ENCODE measurements around the gene GVQW3. TPM values are rescaled to one million over a fixed set of nuclear protein-coding genes. Genes with fewer than 3 reads are reported as not detected.
"Not testable (repeated sequence)": the region's sequence is repeated elsewhere in the genome, so short reads cannot be mapped to it uniquely, and the experiment has no call there.

GVQW3 gene
- total RNA-seq, 1 donor from 2014 or later = 6.1 TPM

- H3K4me3 Mint-ChIP-seq (ENCODE audit: unreplicated experiment) = no peak overlapping the region
- no peaks in the 10 kb centered on the region for H3K9me3 Mint-ChIP-seq (ENCODE audit: unreplicated experiment)
- no peaks in the 10 kb centered on the region for H3K36me3 Mint-ChIP-seq (ENCODE audit: low read depth, unreplicated experiment)
Measured at GRCh38 chr11:76392870-76393269, 11.7 kb downstream of the GVQW3 start.

GRCh38 chr11:76394411-76394810 is 13.3 kb downstream of the GVQW3 start:
- H3K9me3 Mint-ChIP-seq (ENCODE audit: unreplicated experiment) = no peaks in the 10 kb centered on the region
- H3K4me3 Mint-ChIP-seq (ENCODE audit: unreplicated experiment) = no peak overlapping the region
- peaks cover 2% of the 10 kb centered on the region for H3K27me3 Mint-ChIP-seq (ENCODE audit: unreplicated experiment)

More at GRCh38 chr11:76392870-76393269, 11.7 kb downstream of the GVQW3 start:
- TF ChIP-seq CTCF (IDR thresholded peaks at IDR 0.05; ENCODE audit: unreplicated experiment) = no peak
- H3K4me1 Mint-ChIP-seq (ENCODE audit: unreplicated experiment) = no peaks in the 10 kb centered on the region
- no peak overlapping the region for H3K27ac Mint-ChIP-seq (ENCODE audit: unreplicated experiment)
- H3K27me3 Mint-ChIP-seq (ENCODE audit: unreplicated experiment) = peaks cover 2% of the 10 kb centered on the region
- no peak for DNase-seq (ENCODE audit: low spot score)

GRCh38 chr11:76395296-76395695 is 14.2 kb downstream of the GVQW3 start:
- no peak for DNase-seq (ENCODE audit: low spot score)
- Mint-ChIP-seq H3K4me1 (ENCODE audit: unreplicated experiment) (no peaks in the 10 kb centered on the region), H3K27me3 (ENCODE audit: unreplicated experiment) (peaks cover 2% of the 10 kb centered on the region), H3K4me3 (ENCODE audit: unreplicated experiment) (no peak overlapping the region), H3K9me3 (ENCODE audit: unreplicated experiment) (no peaks in the 10 kb centered on the region), H3K27ac (ENCODE audit: unreplicated experiment) (no peak overlapping the region), H3K36me3 (ENCODE audit: low read depth, unreplicated experiment) (no peaks in the 10 kb centered on the region)
- TF ChIP-seq CTCF (IDR thresholded peaks at IDR 0.05; ENCODE audit: unreplicated experiment) = no peak

More at GRCh38 chr11:76394411-76394810, 13.3 kb downstream of the GVQW3 start:
- H3K36me3 Mint-ChIP-seq (ENCODE audit: low read depth, unreplicated experiment) = no peaks in the 10 kb centered on the region
- no peak overlapping the region for H3K27ac Mint-ChIP-seq (ENCODE audit: unreplicated experiment)
- no peak for TF ChIP-seq CTCF (IDR thresholded peaks at IDR 0.05; ENCODE audit: unreplicated experiment)
- no peak for DNase-seq (ENCODE audit: low spot score)
- H3K4me1 Mint-ChIP-seq (ENCODE audit: unreplicated experiment) = no peaks in the 10 kb centered on the region

GRCh38 chr11:76397383-76397782 is 16.3 kb downstream of the GVQW3 start:
- Mint-ChIP-seq H3K4me1 (ENCODE audit: unreplicated experiment) (no peaks in the 10 kb centered on the region), H3K36me3 (ENCODE audit: low read depth, unreplicated experiment) (no peaks in the 10 kb centered on the region), H3K9me3 (ENCODE audit: unreplicated experiment) (no peaks in the 10 kb centered on the region)

GRCh38 chr11:76400967-76401366 is 19.8 kb downstream of the GVQW3 start:
- no peak for DNase-seq (ENCODE audit: low spot score)
- Mint-ChIP-seq H3K9me3 (ENCODE audit: unreplicated experiment) (no peaks in the 10 kb centered on the region), H3K27me3 (ENCODE audit: unreplicated experiment) (peaks cover 3% of the 10 kb centered on the region), H3K36me3 (ENCODE audit: low read depth, unreplicated experiment) (no peaks in the 10 kb centered on the region), H3K4me1 (ENCODE audit: unreplicated experiment) (no peaks in the 10 kb centered on the region), H3K4me3 (ENCODE audit: unreplicated experiment) (no peak overlapping the region), H3K27ac (ENCODE audit: unreplicated experiment) (no peak overlapping the region)
- TF ChIP-seq CTCF (IDR thresholded peaks at IDR 0.05; ENCODE audit: unreplicated experiment) = no peak

More at GRCh38 chr11:76397383-76397782, 16.3 kb downstream of the GVQW3 start:
- Mint-ChIP-seq H3K4me3 (ENCODE audit: unreplicated experiment) (no peak overlapping the region), H3K27me3 (ENCODE audit: unreplicated experiment) (peaks cover 2% of the 10 kb centered on the region), H3K27ac (ENCODE audit: unreplicated experiment) (no peak overlapping the region)
- no peak for DNase-seq (ENCODE audit: low spot score)
- no peak for TF ChIP-seq CTCF (IDR thresholded peaks at IDR 0.05; ENCODE audit: unreplicated experiment)

- not testable (repeated sequence) for H3K9me3 Mint-ChIP-seq (ENCODE audit: unreplicated experiment); H3K27me3 Mint-ChIP-seq (ENCODE audit: unreplicated experiment); H3K4me1 Mint-ChIP-seq (ENCODE audit: unreplicated experiment); H3K36me3 Mint-ChIP-seq (ENCODE audit: low read depth, unreplicated experiment); DNase-seq (ENCODE audit: low spot score); H3K27ac Mint-ChIP-seq (ENCODE audit: unreplicated experiment); H3K4me3 Mint-ChIP-seq (ENCODE audit: unreplicated experiment)
Measured at GRCh38 chr11:76401484-76401883, 20.4 kb downstream of the GVQW3 start.

Measured in endothelial cell (in vitro differentiated cells).